Retinal pigment epithelial cell (primary cell): ENCODE data around the gene NLRP4.

Experiments
- DNase-seq: peaks from one replicate; pipeline ENCODE4 v3.0.0-alpha.2; 2010; ENCODE audit warnings: low read depth
- H3K4me3 ChIP-seq: 2 replicates; pipeline ENCODE4 v1.5.1; 2011; ENCODE audit warnings: mild to moderate bottlenecking, low read length, control low read depth, moderate library complexity
- TF ChIP-seq, protein P1 (sequence below): conservative IDR thresholded peaks from 2 replicates; pipeline ENCODE4 v1.5.1; 2011; ENCODE audit warnings: low read depth, low read length, control low read depth, inconsistent platforms

The NLRP4 gene

DNA sequence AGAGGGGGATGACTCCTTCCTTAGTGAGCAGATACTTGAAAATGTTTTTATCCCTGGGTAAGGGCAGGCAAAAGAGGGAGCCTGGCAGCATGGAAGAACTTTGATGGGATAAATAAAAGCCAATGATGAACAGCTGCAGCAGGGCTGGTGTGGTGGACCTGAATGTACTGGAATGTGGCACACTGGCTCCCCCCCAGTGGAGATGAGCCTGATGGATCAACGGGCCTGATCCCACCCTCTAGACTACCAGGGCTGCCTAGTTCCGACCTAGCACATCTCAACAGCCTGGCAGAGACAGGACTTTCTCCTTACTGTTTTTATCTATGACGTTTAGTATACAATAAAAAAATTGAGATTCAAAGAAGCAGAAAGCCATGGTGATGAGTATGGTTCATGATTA lies 25.0 kb upstream of the NLRP4 start:
- DNase-seq = no peak
- no peak overlapping the region for H3K4me3 ChIP-seq
- TF ChIP-seq, protein P1, sequence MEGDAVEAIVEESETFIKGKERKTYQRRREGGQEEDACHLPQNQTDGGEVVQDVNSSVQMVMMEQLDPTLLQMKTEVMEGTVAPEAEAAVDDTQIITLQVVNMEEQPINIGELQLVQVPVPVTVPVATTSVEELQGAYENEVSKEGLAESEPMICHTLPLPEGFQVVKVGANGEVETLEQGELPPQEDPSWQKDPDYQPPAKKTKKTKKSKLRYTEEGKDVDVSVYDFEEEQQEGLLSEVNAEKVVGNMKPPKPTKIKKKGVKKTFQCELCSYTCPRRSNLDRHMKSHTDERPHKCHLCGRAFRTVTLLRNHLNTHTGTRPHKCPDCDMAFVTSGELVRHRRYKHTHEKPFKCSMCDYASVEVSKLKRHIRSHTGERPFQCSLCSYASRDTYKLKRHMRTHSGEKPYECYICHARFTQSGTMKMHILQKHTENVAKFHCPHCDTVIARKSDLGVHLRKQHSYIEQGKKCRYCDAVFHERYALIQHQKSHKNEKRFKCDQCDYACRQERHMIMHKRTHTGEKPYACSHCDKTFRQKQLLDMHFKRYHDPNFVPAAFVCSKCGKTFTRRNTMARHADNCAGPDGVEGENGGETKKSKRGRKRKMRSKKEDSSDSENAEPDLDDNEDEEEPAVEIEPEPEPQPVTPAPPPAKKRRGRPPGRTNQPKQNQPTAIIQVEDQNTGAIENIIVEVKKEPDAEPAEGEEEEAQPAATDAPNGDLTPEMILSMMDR = no peak

DNA sequence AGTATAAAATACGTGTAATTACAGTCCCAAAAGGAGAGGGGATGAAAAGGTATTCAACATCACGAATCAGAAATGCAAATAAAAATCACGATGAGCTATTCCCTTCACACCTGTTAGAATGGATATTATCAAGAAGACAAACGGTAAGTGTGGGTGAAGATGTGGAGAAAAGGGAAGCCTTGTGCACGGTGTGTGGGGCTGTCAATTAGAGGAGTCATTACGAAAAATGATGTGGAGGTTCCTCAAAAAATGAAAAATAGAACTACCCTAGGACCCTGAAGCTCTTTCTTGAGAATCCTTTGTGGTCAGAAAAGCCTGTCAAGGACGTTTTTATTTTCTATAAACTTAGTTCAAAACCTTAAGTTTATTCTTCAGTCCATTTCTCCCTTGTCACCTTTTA lies 23.9 kb upstream of the NLRP4 start:
- DNase-seq = no peak
- H3K4me3 ChIP-seq = no peak overlapping the region
- TF ChIP-seq, protein P1 = no peak

DNA sequence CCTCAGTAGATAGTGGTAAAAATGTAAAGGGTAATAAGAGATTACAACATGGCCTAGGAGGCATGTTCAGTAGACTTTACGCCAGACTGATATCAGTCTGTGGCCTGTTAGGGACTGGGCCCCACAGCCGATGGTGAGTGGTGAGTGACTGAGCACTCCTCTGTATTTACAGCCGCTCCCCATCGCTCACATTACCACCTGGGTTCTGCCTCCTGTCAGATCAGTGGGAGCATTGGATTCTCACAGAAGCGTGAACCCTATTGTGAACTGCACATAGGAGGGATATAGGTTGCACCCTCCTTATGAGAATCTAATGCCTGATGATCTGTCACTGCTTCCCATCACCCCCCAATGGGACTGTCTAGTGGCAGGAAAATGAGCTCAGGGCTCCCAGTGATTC lies 22.4 kb upstream of the NLRP4 start:
- TF ChIP-seq, protein P1 = no peak
- no peak for DNase-seq
- H3K4me3 ChIP-seq = no peak overlapping the region

DNA sequence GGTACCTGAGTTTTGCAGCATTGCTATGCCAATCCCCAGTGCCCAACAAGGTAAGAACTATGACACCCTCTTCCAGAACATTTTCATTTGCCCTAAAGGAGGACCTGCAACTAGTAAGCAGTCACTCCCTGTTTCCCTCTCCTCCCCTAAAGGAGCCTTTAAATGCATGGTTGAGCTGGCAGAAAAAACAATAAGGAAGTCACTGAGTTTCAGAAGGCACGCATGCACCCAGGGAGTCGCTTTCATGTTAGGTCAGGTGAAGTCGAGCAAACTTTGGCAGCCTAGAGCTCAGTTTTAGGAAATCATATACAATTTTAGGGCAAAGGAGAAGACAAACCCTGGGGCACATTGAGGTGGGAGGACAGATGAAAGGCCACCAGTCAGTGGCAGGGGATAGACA lies 16.3 kb upstream of the NLRP4 start:
- no peak for DNase-seq
- TF ChIP-seq, protein P1 = no peak

DNA sequence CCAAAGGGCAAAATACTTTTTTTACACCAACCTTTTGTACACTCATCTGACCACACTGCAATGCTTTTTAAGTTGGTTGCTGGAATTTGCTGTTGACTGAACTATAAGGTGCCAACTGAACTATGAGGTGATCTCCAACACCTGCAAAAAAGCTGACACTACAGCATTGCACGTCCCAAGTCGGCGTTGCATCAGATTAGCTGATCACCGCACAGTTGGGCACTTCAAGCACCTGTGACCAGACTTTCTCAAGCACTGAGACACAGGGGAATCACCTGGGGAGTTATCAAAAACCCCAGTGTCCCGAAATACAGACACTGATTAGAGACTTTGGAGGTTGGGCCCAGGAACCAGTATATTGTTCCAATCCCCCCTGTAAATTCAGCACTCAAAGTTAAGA lies 5.7 kb upstream of the NLRP4 start:
- no peak for DNase-seq
- H3K4me3 ChIP-seq = no peak overlapping the region
- TF ChIP-seq, protein P1 = no peak

More for the DNA sequence above, 16.3 kb upstream of the NLRP4 start:
- no peak overlapping the region for H3K4me3 ChIP-seq

DNA sequence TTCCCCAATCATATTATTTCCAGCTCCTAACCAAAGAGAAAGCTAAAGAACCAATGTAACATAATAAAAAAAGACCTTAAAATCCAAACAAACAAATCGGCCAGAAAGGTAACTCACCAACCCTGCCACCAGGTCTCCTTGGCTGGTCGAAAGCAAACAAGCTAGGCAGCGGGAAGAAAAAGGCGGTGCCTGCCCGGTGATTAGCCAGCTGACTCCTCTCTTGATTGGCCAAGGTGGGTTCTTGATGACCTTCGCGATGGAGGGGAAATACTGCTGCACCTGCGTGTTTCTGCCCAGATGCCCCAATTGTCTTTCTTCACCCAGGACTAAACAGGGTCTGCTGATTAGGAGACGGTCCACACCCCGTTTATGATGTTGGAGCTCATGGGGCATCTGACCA lies 4.5 kb upstream of the NLRP4 start, which contains the start of gene NLRP11:
Gene NLRP11 (minus strand): TSS at position 154 of the 400 bp plus-strand sequence. CDS start 13,825 bp downstream, outside the sequence.
- no peak for DNase-seq
- TF ChIP-seq, protein P1 = no peak
- H3K4me3 ChIP-seq = no peak within 1 kb of the TSS

DNA sequence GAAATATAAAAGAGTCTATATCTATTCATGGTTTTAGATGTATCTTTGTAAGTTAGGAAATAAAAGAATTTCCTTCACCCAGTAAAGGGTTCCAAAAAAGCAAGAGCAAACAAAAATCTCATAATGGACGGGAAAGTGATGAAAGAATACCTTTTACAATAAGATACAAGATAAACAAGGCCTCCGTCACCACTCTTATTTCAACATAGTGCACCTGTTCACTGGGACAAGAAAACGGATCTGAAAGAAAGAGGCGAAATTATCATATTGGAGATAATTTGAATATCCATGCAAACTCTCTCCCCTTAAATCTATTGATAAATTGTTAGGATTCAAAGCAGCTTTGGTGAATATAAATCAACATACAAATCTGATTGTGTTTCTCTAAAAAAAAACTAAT lies 3.7 kb upstream of the NLRP4 start:
- no peak overlapping the region for H3K4me3 ChIP-seq
- TF ChIP-seq, protein P1 = no peak
- no peak for DNase-seq
